H1 (cell line): ENCODE measurements around the gene BCAR3. TPM values are rescaled to one million over a fixed set of nuclear protein-coding genes. Genes with fewer than 3 reads are reported as not detected.

Experiments used
- CTCF ChIA-PET: fragments of 300-600 bp; sonication (Branson Sonifier 250); formaldehyde crosslinking; loops from one replicate; lab custom pipeline; 2021; ENCODE audit not compliant: partially characterized antibody; lab: Charles Lee
- POLR2A ChIA-PET: fragments of 300-600 bp; sonication (Branson Sonifier 250); formaldehyde crosslinking; loops from one replicate; lab custom pipeline; 2021; ENCODE audit warnings: inconsistent platforms; ENCODE audit not compliant: partially characterized antibody; lab: Charles Lee
- DNase-seq, 2 experiments: peaks; one replicate each; pipeline versions ENCODE4 v3.0.0 to v3.0.0-alpha.2; 2010 to 2022; ENCODE audit warnings: low spot score in 2 of 2, low read depth in 1 of 2, mixed read lengths in 1 of 2
- FAIRE-seq: peaks from 2 replicates; lab custom pipeline; 2011; peaks lifted over from hg19 to GRCh38; lab: Jason Lieb, UNC
- H2AFZ ChIP-seq: 2 replicates; pipeline ENCODE4 v1.8.1; 2012; ENCODE audit warnings: low read length, inconsistent platforms
- H2AK5ac ChIP-seq: 2 replicates; pipeline ENCODE4 v1.6.1; 2013; ENCODE audit warnings: low read depth, low read length
- H2BK120ac ChIP-seq: replicated peaks from 2 replicates; pipeline ENCODE3; 2013; ENCODE audit warnings: low read depth, low read length, inconsistent platforms
- H2BK12ac ChIP-seq: 2 replicates; pipeline ENCODE4 v1.6.1; 2013; ENCODE audit warnings: low read depth, low read length
- H2BK15ac ChIP-seq: 2 replicates; pipeline ENCODE4 v1.6.1; 2013; ENCODE audit warnings: low read length
- H2BK20ac ChIP-seq: 2 replicates; pipeline ENCODE4 v1.6.1; 2013; ENCODE audit warnings: low read length
- H2BK5ac ChIP-seq: 2 replicates; pipeline ENCODE4 v1.6.1; 2013; ENCODE audit warnings: low read depth, low read length
- H3K14ac ChIP-seq: 2 replicates; pipeline ENCODE4 v1.6.1; 2013; ENCODE audit warnings: inconsistent platforms; ENCODE audit not compliant: insufficient read length
- H3K18ac ChIP-seq: 2 replicates; pipeline ENCODE4 v1.6.1; 2013; ENCODE audit warnings: low read length; ENCODE audit errors: extremely low read depth
- H3K23ac ChIP-seq: 2 replicates; pipeline ENCODE4 v1.6.1; 2013; ENCODE audit warnings: inconsistent platforms; ENCODE audit not compliant: insufficient read length
- H3K23me2 ChIP-seq: 2 replicates; pipeline ENCODE4 v1.6.1; 2013; ENCODE audit warnings: low read depth, low read length
- H3K27ac ChIP-seq: 2 replicates; pipeline ENCODE4 v1.6.1; 2011; ENCODE audit warnings: low read depth, low read length, inconsistent platforms
- H3K27me3 ChIP-seq, 4 experiments: replicated peaks in 1 of 4; 1 replicate in 1 of 4; 2 replicates in 3 of 4; pipeline versions ENCODE4 v1.6.1 to v1.8.1; 2011 to 2013; ENCODE audit warnings: low read length in 3 of 4, mild to moderate bottlenecking in 3 of 4, inconsistent platforms in 2 of 4, mixed read lengths in 2 of 4, moderate library complexity in 1 of 4; ENCODE audit not compliant: control insufficient read depth in 3 of 4, insufficient read depth in 3 of 4; ENCODE audit errors: extremely low read depth in 1 of 4
- H3K36me3 ChIP-seq, 4 experiments: 2 replicates each; pipeline versions ENCODE4 v1.6.1 to v1.8.1; 2011 to 2013; ENCODE audit warnings: mild to moderate bottlenecking in 4 of 4, low read length in 3 of 4, moderate library complexity in 2 of 4, control low read depth in 1 of 4, inconsistent platforms in 1 of 4; ENCODE audit not compliant: insufficient read depth in 4 of 4, control insufficient read depth in 2 of 4
- H3K4ac ChIP-seq: replicated peaks from 2 replicates; pipeline ENCODE3; 2013; ENCODE audit warnings: low read length, low read depth, mixed read lengths, inconsistent platforms; ENCODE audit not compliant: insufficient read length
- H3K4me1 ChIP-seq, 4 experiments: replicated peaks in 1 of 4; 1 replicate in 1 of 4; 2 replicates in 3 of 4; pipeline versions ENCODE4 v1.6.1 to v1.8.1; 2011 to 2013; ENCODE audit warnings: low read length in 3 of 4, inconsistent platforms in 2 of 4, mixed read lengths in 1 of 4; ENCODE audit not compliant: insufficient read depth in 4 of 4, control insufficient read depth in 3 of 4
- H3K4me2 ChIP-seq, 2 experiments: 2 replicates each; pipeline versions ENCODE4 v1.6.1 to v1.8.1; 2011 to 2013; ENCODE audit warnings: low read depth in 2 of 2, low read length in 2 of 2, control low read depth in 1 of 2, inconsistent platforms in 1 of 2, mild to moderate bottlenecking in 1 of 2; ENCODE audit not compliant: insufficient read depth in 1 of 2
- H3K4me3 ChIP-seq, 4 experiments: fragments of 200-600, 300-600 bp in 1 of 4; sonication (generic), shearing (Covaris generic), sonication (Bioruptor Twin) in 1 of 4; 2 replicates each; pipeline versions ENCODE4 v1.5.1 to v1.8.1; 2011 to 2016; ENCODE audit warnings: low read length in 4 of 4, low read depth in 3 of 4, control low read depth in 2 of 4, inconsistent platforms in 2 of 4, mild to moderate bottlenecking in 2 of 4, mixed read lengths in 1 of 4, moderate library complexity in 1 of 4; ENCODE audit not compliant: insufficient read depth in 2 of 4; ENCODE audit errors: extremely low read depth in 1 of 4
- H3K56ac ChIP-seq: replicated peaks from 2 replicates; pipeline ENCODE3; 2013; ENCODE audit warnings: low read depth, mild to moderate bottlenecking, mixed read lengths, low read length, inconsistent platforms; ENCODE audit not compliant: insufficient read length
- H3K79me1 ChIP-seq: 2 replicates; pipeline ENCODE4 v1.6.1; 2013; ENCODE audit warnings: low read depth, low read length, control low read depth
- H3K79me2 ChIP-seq, 2 experiments: 2 replicates each; pipeline versions ENCODE4 v1.6.1 to v1.8.1; 2012 to 2013; ENCODE audit warnings: low read length in 2 of 2, mild to moderate bottlenecking in 2 of 2, inconsistent platforms in 1 of 2; ENCODE audit not compliant: insufficient read depth in 2 of 2, control insufficient read depth in 1 of 2
- H3K9ac ChIP-seq, 4 experiments: replicated peaks in 1 of 4; 1 replicate in 1 of 4; 2 replicates in 3 of 4; pipeline versions ENCODE4 v1.6.1 to v1.8.1; 2011 to 2013; ENCODE audit warnings: low read depth in 3 of 4, low read length in 3 of 4, control low read depth in 2 of 4, mild to moderate bottlenecking in 2 of 4, moderate library complexity in 2 of 4, inconsistent platforms in 1 of 4; ENCODE audit errors: extremely low read depth in 1 of 4
- H3K9me3 ChIP-seq, 2 experiments: 2 replicates each; pipeline versions ENCODE4 v1.6.1 to v1.8.1; 2012 to 2013; ENCODE audit warnings: mild to moderate bottlenecking in 2 of 2, moderate library complexity in 2 of 2, control low read depth in 1 of 2, inconsistent platforms in 1 of 2, low read depth in 1 of 2, low read length in 1 of 2, mixed read lengths in 1 of 2; ENCODE audit not compliant: insufficient read depth in 2 of 2
- H4K20me1 ChIP-seq, 2 experiments: replicated peaks in 1 of 2; 2 replicates each; pipeline versions ENCODE3 to v1.8.1; 2011 to 2013; ENCODE audit warnings: inconsistent platforms in 2 of 2, low read length in 2 of 2, mild to moderate bottlenecking in 1 of 2; ENCODE audit not compliant: insufficient read depth in 2 of 2, control insufficient read depth in 1 of 2
- H4K5ac ChIP-seq: 2 replicates; pipeline ENCODE4 v1.6.1; 2013; ENCODE audit warnings: low read length, low read depth, mixed read lengths, inconsistent platforms; ENCODE audit not compliant: insufficient read length
- H4K8ac ChIP-seq: 2 replicates; pipeline ENCODE4 v1.8.0; 2013; ENCODE audit warnings: mild to moderate bottlenecking, moderate library complexity, low read length, inconsistent platforms; ENCODE audit not compliant: insufficient read depth; ENCODE audit errors: extremely low read depth
- H4K91ac ChIP-seq: replicated peaks from 2 replicates; pipeline ENCODE3; 2013; ENCODE audit warnings: low read length, mixed read lengths, inconsistent platforms; ENCODE audit not compliant: insufficient read length
- ASH2L ChIP-seq: fragments of 200-600, 300-600 bp; sonication (generic); IDR thresholded peaks from one replicate; pipeline ENCODE4 v1.7.1; 2017; ENCODE audit warnings: low read length
- POLR2A ChIP-seq, 2 experiments: IDR thresholded peaks; 1 replicate in 1 of 2; 2 replicates in 1 of 2; pipeline ENCODE4 v1.6.1; 2011; ENCODE audit warnings: low read depth in 2 of 2, low read length in 2 of 2, mild to moderate bottlenecking in 2 of 2; ENCODE audit errors: control extremely low read depth in 1 of 2
- RBBP5 ChIP-seq: IDR thresholded peaks from 2 replicates; pipeline ENCODE4 v1.7.1; 2012; ENCODE audit warnings: low read depth, mild to moderate bottlenecking, inconsistent platforms, low read length, moderate library complexity, borderline replicate concordance
- SAP30 ChIP-seq: fragments of 300-600 bp; sonication (generic); IDR thresholded peaks from 2 replicates; pipeline ENCODE4 v1.7.1; 2012; ENCODE audit warnings: low read length, moderate library complexity, mild to moderate bottlenecking, inconsistent platforms; ENCODE audit not compliant: insufficient read depth, insufficient replicate concordance
- WGBS, 2 experiments: shearing (Covaris generic) in 1 of 2; methylation state at CpG; one replicate each; pipeline versions ENCODE4 v1.1.6 to v1.1.7; 2013 to 2015; ENCODE audit warnings: low lambda C conversion rate in 2 of 2, mixed read lengths in 2 of 2, inconsistent platforms in 1 of 2, low coverage in 1 of 2, missing lambda C conversion rate in 1 of 2; ENCODE audit not compliant: insufficient replicate concordance in 2 of 2, insufficient coverage in 1 of 2, insufficient read length in 1 of 2; ENCODE audit errors: extremely low coverage in 1 of 2, missing lambda C conversion rate in 1 of 2; 5-methylcytosine and 5-hydroxymethylcytosine counted together
- polyA plus RNA-seq, 7 experiments: library from polyadenylated mRNA; depleted of rRNA in 3 of 7; stranded (reverse) in 5 of 7; unstranded in 2 of 7; fragments of >200 nt in 5 of 7; fragments of 200-250 nt in 2 of 7; gene quantifications; 1 replicate in 5 of 7; 2 replicates in 1 of 7; 4 replicates in 1 of 7; pipeline versions ENCODE4 v1.2.1 to v1.2.3, GENCODE V29; 2011 to 2013; ENCODE audit warnings: missing spikeins in 2 of 7, mixed read lengths in 2 of 7
- total RNA-seq: library from RNA; stranded (reverse); fragmentation: NEBNext Ultra II Directional; extraction: Animal tissue kit (Norgen Biotek cat#: 25700); gene quantifications from 2 replicates; pipeline ENCODE4 v1.2.1, GENCODE V29; 2021

BCAR3 gene
- total and polyA plus RNA-seq, 2 of the 8 experiments (the other 6 are each of a cell fraction or from before 2014, with no cell fraction given) = 5.6 to 9.2 TPM

DNA sequence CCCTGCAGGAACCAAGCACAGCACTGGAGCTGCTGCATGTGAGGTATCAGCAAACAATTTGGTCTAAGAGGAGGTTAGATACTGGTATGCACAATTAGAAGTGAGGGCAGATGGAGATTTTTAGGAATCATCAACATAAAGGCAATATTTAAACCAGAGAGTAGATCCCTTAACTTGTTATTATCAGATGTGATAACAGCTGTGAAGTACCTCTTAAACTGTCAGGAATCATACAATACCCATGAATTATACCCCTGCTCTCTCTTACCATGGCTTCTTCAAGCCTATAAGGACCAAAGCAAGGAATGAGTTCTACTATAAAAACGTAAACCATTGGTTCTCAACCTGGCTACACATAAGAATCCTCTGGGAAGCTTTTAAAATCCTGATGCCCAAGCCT, 3.9 kb downstream of the BCAR3 start:
- no peak overlapping the region for H4K5ac ChIP-seq
- no peak overlapping the region for H3K14ac ChIP-seq
- H4K8ac ChIP-seq = no peak overlapping the region
- TF ChIP-seq SAP30 (no peak), ASH2L (no peak), POLR2A (IDR thresholded peaks at IDR 0.05; ENCODE audit: control extremely low read depth in 1 of 2, low read depth in 2 of 2, low read length in 2 of 2) (no peak), RBBP5 (no peak)
- TF ChIP-seq, all 59 proteins: peak for 0
- H3K79me1 ChIP-seq = no peaks in the 10 kb centered on the region; the same call in 1 of the 2 replicates
- H3K27ac ChIP-seq = no peak overlapping the region
- no peak overlapping the region for H3K4ac ChIP-seq
- H3K4me2 ChIP-seq = no peak overlapping the region
- peaks cover 5 to 12% (median 5%) of the 10 kb centered on the region in 4 experiments for H3K4me1 ChIP-seq
- no peak overlapping the region for H2BK5ac ChIP-seq
- peaks cover 0 to 6% of the 10 kb centered on the region in 2 experiments for H4K20me1 ChIP-seq
- FAIRE-seq (no peak), DNase-seq (no peak)
- peaks cover 0 to 5% (median 2%) of the 10 kb centered on the region in 4 experiments; a peak in 4 of 7 replicates for H3K27me3 ChIP-seq
- H2AK5ac ChIP-seq = no peak overlapping the region
- CTCF ChIA-PET = interaction anchor here (0.7 to 13.5 kb wide), 11 partner anchors 10 to 166 kb away, joined by 3 to 98 read pairs (median 5); no protein-coding TSS in a partner anchor
- H3K56ac ChIP-seq = no peak overlapping the region
- no peaks in the 10 kb centered on the region; a peak in 3 of 8 replicates for H3K36me3 ChIP-seq
- H2BK15ac ChIP-seq = no peak overlapping the region
- no peak overlapping the region for H3K18ac ChIP-seq
- no peak overlapping the region for H2BK20ac ChIP-seq
- WGBS, 2 experiments = 79% methylated on average over 1 of the region's 1 CpG; no CpG with 5 or more reads in 1 of the 2 experiments
- no peak overlapping the region for H3K9ac ChIP-seq
- peaks cover 0 to 23% of the 10 kb centered on the region in 2 experiments; a peak in 1 of 4 replicates for H3K79me2 ChIP-seq
- H3K4me3 ChIP-seq = no peak overlapping the region
- H3K23ac ChIP-seq = no peak overlapping the region
- H2AFZ ChIP-seq = no peak overlapping the region
- H2BK12ac ChIP-seq = no peak overlapping the region
- H3K9me3 ChIP-seq = no peaks in the 10 kb centered on the region
- POLR2A ChIA-PET = interaction anchor here (1.5 to 2.2 kb wide), 3 partner anchors 10 to 37 kb away, joined by 4 to 10 read pairs (median 8); no protein-coding TSS in a partner anchor
- H3K23me2 ChIP-seq = peaks cover 15% of the 10 kb centered on the region
- H4K91ac ChIP-seq = no peak overlapping the region
- H2BK120ac ChIP-seq = no peak overlapping the region
